ENCODE data around the gene ENO2.

- TF ChIP-seq POLR2AphosphoS5 (IDR thresholded peaks at IDR 0.05) (no peak), CTCF (IDR thresholded peaks at IDR 0.05) (no peak), POLR2A (IDR thresholded peaks at IDR 0.05) (no peak)
These were observed 7.2 kb downstream of the ENO2 start for GRCh38 chr12:6921539-6921938.
